Measurements from ENCODE around the gene ASNSD1. TPM values are rescaled to one million over a fixed set of nuclear protein-coding genes. Genes with fewer than 3 reads are reported as not detected.

Gene ASNSD1
- total and polyA plus RNA-seq, 2 of the 13 experiments (the other 11 are each of a cell fraction or from before 2014, with no cell fraction given): 35.1 to 96.6 TPM

DNA sequence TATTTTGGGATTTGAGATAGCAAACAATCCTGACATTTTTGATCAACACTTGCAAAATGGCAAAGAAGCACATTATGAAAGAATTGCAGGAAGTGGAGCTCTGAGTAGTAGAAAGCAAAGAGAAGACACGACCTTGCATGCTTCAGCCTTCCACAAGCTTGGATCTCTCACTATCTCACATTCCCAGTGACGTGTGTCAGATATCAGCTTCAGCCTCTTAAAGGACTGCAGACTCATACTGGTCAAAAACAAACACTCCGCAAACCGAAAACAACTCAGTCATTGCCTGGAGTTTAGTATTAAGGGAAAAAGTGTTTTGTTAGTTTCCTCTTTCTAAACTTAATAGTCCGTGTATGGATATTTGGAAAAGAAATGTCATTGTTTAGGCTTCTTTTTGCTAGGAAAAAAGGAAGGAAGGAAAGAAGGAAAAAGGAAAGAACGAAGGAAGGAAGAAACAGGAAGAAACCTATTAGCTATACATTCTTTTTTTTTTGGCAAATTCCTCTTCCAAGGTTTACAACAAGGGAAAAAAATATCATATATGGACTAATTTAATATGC lies 48.1 kb upstream of the ASNSD1 start (continued):
- 0 out of 2 replicates have a peak, but pooled peaks have one; percentile 40 for TF ChIP-seq TGIF2 (CRISPR knock-in tag; IDR thresholded peaks at IDR 0.05)
- no peak for TF ChIP-seq PAX8 (CRISPR knock-in tag; IDR thresholded peaks at IDR 0.05; ENCODE audit: borderline replicate concordance)
- TF ChIP-seq JDP2 (CRISPR knock-in tag; IDR thresholded peaks at IDR 0.05; ENCODE audit: borderline replicate concordance): no peak
- TF ChIP-seq, protein P1, sequence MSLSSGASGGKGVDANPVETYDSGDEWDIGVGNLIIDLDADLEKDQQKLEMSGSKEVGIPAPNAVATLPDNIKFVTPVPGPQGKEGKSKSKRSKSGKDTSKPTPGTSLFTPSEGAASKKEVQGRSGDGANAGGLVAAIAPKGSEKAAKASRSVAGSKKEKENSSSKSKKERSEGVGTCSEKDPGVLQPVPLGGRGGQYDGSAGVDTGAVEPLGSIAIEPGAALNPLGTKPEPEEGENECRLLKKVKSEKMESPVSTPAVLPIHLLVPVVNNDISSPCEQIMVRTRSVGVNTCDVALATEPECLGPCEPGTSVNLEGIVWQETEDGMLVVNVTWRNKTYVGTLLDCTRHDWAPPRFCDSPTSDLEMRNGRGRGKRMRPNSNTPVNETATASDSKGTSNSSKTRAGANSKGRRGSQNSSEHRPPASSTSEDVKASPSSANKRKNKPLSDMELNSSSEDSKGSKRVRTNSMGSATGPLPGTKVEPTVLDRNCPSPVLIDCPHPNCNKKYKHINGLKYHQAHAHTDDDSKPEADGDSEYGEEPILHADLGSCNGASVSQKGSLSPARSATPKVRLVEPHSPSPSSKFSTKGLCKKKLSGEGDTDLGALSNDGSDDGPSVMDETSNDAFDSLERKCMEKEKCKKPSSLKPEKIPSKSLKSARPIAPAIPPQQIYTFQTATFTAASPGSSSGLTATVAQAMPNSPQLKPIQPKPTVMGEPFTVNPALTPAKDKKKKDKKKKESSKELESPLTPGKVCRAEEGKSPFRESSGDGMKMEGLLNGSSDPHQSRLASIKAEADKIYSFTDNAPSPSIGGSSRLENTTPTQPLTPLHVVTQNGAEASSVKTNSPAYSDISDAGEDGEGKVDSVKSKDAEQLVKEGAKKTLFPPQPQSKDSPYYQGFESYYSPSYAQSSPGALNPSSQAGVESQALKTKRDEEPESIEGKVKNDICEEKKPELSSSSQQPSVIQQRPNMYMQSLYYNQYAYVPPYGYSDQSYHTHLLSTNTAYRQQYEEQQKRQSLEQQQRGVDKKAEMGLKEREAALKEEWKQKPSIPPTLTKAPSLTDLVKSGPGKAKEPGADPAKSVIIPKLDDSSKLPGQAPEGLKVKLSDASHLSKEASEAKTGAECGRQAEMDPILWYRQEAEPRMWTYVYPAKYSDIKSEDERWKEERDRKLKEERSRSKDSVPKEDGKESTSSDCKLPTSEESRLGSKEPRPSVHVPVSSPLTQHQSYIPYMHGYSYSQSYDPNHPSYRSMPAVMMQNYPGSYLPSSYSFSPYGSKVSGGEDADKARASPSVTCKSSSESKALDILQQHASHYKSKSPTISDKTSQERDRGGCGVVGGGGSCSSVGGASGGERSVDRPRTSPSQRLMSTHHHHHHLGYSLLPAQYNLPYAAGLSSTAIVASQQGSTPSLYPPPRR (CRISPR knock-in tag; IDR thresholded peaks at IDR 0.05; ENCODE audit: borderline replicate concordance): no peak
- TF ChIP-seq NR2F2 (IDR thresholded peaks at IDR 0.05; ENCODE audit: borderline replicate concordance, low read depth): no peak
- TF ChIP-seq HOXA9 (CRISPR knock-in tag; IDR thresholded peaks at IDR 0.05; ENCODE audit: borderline replicate concordance): no peak
- TF ChIP-seq ZBTB3 (CRISPR knock-in tag; IDR thresholded peaks at IDR 0.05; ENCODE audit: borderline replicate concordance, low read depth): no peak
- peak; percentile 46; the same call in 1 of the 2 replicates for TF ChIP-seq TCF7 (IDR thresholded peaks at IDR 0.05; ENCODE audit: low read depth)
- no peak for TF ChIP-seq ZNF558 (CRISPR knock-in tag; IDR thresholded peaks at IDR 0.05; ENCODE audit: borderline replicate concordance)
- TF ChIP-seq, protein P2, sequence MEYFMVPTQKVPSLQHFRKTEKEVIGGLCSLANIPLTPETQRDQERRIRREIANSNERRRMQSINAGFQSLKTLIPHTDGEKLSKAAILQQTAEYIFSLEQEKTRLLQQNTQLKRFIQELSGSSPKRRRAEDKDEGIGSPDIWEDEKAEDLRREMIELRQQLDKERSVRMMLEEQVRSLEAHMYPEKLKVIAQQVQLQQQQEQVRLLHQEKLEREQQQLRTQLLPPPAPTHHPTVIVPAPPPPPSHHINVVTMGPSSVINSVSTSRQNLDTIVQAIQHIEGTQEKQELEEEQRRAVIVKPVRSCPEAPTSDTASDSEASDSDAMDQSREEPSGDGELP (IDR thresholded peaks at IDR 0.05; ENCODE audit: borderline replicate concordance, low read depth): no peak
- no peak for TF ChIP-seq ZNF329 (CRISPR knock-in tag; IDR thresholded peaks at IDR 0.05; ENCODE audit: low read depth)
- TF ChIP-seq, protein P3, sequence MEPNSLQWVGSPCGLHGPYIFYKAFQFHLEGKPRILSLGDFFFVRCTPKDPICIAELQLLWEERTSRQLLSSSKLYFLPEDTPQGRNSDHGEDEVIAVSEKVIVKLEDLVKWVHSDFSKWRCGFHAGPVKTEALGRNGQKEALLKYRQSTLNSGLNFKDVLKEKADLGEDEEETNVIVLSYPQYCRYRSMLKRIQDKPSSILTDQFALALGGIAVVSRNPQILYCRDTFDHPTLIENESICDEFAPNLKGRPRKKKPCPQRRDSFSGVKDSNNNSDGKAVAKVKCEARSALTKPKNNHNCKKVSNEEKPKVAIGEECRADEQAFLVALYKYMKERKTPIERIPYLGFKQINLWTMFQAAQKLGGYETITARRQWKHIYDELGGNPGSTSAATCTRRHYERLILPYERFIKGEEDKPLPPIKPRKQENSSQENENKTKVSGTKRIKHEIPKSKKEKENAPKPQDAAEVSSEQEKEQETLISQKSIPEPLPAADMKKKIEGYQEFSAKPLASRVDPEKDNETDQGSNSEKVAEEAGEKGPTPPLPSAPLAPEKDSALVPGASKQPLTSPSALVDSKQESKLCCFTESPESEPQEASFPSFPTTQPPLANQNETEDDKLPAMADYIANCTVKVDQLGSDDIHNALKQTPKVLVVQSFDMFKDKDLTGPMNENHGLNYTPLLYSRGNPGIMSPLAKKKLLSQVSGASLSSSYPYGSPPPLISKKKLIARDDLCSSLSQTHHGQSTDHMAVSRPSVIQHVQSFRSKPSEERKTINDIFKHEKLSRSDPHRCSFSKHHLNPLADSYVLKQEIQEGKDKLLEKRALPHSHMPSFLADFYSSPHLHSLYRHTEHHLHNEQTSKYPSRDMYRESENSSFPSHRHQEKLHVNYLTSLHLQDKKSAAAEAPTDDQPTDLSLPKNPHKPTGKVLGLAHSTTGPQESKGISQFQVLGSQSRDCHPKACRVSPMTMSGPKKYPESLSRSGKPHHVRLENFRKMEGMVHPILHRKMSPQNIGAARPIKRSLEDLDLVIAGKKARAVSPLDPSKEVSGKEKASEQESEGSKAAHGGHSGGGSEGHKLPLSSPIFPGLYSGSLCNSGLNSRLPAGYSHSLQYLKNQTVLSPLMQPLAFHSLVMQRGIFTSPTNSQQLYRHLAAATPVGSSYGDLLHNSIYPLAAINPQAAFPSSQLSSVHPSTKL (CRISPR knock-in tag; IDR thresholded peaks at IDR 0.05): peak; percentile 75
- TF ChIP-seq SOX6 (IDR thresholded peaks at IDR 0.05): no peak
- no peak for TF ChIP-seq SOX6 (CRISPR knock-in tag; IDR thresholded peaks at IDR 0.05)
- TF ChIP-seq, protein P4, sequence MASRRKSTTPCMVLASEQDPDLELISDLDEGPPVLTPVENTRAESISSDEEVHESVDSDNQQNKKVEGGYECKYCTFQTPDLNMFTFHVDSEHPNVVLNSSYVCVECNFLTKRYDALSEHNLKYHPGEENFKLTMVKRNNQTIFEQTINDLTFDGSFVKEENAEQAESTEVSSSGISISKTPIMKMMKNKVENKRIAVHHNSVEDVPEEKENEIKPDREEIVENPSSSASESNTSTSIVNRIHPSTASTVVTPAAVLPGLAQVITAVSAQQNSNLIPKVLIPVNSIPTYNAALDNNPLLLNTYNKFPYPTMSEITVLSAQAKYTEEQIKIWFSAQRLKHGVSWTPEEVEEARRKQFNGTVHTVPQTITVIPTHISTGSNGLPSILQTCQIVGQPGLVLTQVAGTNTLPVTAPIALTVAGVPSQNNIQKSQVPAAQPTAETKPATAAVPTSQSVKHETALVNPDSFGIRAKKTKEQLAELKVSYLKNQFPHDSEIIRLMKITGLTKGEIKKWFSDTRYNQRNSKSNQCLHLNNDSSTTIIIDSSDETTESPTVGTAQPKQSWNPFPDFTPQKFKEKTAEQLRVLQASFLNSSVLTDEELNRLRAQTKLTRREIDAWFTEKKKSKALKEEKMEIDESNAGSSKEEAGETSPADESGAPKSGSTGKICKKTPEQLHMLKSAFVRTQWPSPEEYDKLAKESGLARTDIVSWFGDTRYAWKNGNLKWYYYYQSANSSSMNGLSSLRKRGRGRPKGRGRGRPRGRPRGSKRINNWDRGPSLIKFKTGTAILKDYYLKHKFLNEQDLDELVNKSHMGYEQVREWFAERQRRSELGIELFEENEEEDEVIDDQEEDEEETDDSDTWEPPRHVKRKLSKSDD (CRISPR knock-in tag; IDR thresholded peaks at IDR 0.05; ENCODE audit: low read depth): no peak
- TF ChIP-seq ZNF33A (CRISPR knock-in tag; IDR thresholded peaks at IDR 0.05; ENCODE audit: borderline replicate concordance): no peak
- TF ChIP-seq AGO2 (optimal IDR thresholded peaks at IDR 0.05; ENCODE audit: low read depth, low read length): no peak

Measured in HepG2 (cell line).